ENCODE results near the gene ST14.

The ST14 gene

GRCh38 chr11:130159657-130160497, at the start of gene ST14:
Gene ST14 (plus strand): TSS chr11:130159782. CDS start chr11:130159980, 198 bp downstream.
- DNase-seq: peak; percentile 26

- DNase-seq: no peak
Observed at GRCh38 chr11:130110339-130111108, 49.1 kb upstream of the ST14 start.

GRCh38 chr11:130112071-130112830, 47.3 kb upstream of the ST14 start:
- DNase-seq: no peak

GRCh38 chr11:130114281-130114680, 45.3 kb upstream of the ST14 start:
- DNase-seq: no peak

DNA sequence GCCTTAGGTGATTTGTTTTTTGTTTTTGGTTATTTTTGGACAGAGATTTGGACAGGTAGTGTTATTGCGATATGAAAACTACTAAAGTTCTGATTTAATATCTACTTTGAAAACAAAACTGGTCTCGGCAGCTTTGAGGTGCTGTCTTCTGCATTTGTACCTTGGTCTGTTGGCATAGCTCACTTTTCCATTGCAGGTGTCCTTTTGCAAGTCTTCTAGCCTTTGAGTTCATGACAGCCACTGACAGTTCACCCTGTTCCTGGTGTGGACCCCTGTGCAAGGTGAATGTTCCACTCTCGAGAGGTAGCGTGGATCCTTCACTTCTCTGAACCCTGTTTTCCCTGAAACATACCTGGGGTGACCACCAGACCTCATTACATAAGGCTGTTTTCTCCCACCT, 44.9 kb upstream of the ST14 start:
- no peak for DNase-seq

- no peak for DNase-seq
Observed at GRCh38 chr11:130115218-130115617, 44.4 kb upstream of the ST14 start.

DNA sequence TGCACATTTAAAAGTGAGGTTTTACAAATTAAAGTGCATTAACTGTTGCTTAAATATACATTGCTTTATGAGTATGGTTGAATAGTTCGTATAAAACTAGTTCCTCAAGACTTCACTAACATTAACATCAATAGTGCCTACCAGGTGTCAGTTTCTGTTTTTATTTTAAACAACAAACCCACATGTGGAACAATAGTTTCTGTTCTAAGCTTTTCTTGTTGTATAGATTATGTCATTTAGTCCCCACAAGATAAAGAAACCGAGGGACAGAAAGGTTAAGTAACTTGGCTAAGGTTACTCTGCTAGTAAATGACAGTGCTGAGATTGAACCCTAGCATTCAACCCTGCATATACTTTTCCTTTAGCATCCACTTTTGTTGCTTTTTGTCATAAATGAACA, 41.4 kb upstream of the ST14 start:
- no peak for DNase-seq

- DNase-seq: no peak
Observed at GRCh38 chr11:130118636-130119387, 40.8 kb upstream of the ST14 start.

DNA sequence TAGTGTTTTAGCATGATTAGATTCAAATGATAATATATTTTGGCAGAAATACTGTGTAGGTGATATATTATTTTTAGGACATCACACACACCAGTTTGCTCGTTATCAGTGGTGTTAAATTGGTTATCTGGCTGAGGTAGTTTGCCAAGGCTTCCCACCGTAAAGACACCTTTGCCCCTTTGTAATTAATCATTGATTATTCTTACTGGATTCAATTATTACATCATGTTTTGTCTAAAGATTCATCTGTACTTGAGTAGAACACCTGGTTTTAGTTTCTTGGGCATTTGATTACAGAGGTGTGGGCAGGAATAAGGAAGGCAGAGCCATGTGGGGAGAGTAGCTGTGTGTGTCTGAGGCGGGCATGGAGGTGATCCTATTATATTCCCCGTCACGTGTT, 39.5 kb upstream of the ST14 start:
- no peak for DNase-seq

DNA sequence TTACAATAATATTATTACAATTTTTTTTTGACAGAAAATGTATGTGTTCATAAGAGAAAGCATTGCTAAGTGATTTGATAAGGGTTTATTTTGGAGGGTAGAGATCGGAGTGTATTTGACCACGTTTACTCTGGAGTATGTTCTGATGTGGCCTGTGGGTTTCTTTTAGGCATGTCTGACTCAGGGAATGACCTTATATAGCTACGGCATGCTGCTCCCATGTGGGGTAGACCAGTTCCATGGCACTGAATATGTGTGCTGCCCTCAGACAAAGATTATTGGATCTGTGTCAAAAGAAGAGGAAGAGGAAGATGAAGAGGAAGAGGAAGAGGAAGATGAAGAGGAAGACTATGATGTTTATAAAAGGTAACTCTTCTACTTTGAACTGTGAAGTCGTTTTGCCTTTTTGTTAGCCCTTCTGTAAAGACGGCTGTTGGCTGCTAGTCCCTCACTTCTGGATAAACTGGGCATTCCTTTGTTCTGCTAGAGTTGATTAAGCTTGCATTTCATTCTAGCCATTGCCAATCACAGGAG, 38.1 kb upstream of the ST14 start:
- no peak for DNase-seq

DNA sequence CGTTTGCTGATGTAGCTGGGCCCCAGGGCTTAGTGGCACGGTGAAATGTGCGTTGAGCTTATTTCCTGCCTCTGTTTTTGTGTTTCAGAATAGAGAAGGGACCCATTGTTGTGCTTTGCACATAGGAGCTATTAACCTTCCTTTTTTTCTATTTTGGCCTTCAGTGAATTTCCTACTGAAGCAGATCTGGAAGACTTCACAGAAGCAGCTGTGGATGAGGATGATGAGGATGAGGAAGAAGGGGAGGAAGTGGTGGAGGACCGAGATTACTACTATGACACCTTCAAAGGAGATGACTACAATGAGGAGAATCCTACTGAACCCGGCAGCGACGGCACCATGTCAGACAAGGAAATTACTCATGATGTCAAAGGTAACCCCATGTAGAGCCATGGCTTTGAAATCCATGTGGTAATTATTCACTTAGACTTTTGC, 37.4 kb upstream of the ST14 start:
- DNase-seq: no peak

- DNase-seq: no peak
Observed at GRCh38 chr11:130123414-130124040, 36.1 kb upstream of the ST14 start.

- DNase-seq: no peak
Observed at GRCh38 chr11:130124096-130124495, 35.5 kb upstream of the ST14 start.

DNA sequence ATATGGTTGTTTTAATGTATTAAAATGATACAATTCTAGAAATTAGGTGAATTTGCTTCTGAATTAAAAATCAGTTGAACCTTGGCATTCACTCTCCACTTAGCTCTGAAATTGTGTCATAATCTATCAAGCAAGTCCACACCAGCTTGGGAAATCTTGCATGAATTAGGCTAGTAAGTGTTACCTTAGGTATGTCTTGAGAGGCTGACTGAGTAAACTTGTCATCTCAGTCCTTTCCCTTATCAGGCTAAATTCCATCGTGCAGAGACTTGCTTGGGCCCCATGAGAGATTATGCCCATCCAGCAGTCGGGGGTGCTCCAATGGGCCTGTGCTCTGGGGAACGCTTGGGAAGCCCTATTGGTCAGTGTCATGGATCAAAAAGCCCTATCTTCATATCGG, 33.9 kb upstream of the ST14 start:
- DNase-seq: no peak

GRCh38 chr11:130126516-130126915, 33.1 kb upstream of the ST14 start:
- no peak for DNase-seq

GRCh38 chr11:130127509-130127908, 32.1 kb upstream of the ST14 start:
- DNase-seq: no peak

DNA sequence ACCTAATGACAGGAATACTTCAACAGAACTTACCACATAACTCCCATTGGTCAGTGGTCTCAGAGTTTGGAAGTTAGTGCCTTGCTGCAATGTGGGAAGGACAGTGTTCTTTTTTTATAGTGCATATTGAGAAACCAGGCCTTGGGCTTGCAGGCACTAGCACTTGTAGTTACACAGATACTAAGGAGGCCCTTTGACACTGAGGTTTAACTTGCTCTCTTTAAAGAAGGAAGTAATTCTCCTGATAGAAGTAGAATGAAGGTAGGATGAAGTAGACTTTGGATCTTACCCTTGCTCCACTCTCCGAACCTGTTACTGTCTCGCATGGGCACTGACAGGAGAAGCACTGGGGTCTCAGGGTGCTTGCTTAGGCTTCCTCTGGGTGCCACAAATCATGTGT, 31.0 kb upstream of the ST14 start:
- no peak for DNase-seq

GRCh38 chr11:130129922-130130321, 29.7 kb upstream of the ST14 start:
- no peak for DNase-seq

GRCh38 chr11:130131961-130132850, 27.4 kb upstream of the ST14 start:
- peak; percentile 21 for DNase-seq

DNA sequence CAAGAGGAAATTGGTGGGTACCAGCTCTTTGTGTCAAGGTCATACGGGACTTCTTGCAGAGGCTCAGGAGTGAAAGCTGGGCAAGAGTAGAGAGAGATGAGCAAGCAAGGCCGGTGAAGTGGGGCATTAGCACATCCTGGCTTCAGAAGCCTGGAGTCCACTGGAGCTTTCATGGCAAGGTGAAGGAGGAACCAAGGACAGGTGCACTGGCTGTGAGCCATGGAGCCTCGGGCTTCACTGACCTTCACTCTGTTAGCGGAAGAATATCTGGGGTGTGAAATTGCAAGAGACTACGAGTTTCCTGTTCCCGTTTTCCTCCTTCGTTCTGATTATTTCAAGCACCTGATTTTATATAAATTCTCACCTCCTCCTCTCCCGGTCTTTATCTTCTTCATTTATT, 25.9 kb upstream of the ST14 start:
- DNase-seq: no peak

DNA sequence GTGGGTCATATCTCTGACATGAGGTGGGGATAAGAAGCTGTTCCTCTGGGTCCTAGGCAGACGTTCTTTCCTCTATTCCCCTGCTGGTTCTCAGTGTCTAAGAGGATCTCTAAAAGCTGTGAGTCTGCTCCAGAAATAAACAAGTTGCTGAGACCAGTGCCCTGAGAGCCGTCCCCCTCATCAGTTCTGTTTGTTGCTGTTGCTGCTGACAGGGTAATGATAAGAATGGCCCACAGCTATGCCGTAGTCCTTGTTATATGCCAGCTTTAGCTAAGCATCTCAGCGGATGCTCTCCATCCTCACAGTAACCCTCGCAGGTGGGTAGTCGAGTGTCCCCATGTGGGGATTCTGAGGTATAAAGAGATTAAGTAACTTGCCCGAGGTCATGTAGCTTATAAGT, 23.5 kb upstream of the ST14 start:
- DNase-seq: no peak
